GM18867 (cell line): ENCODE measurements around the gene USP40.

ENCODE experiments used
- ATAC-seq: cut with Tn5 transposase; IDR thresholded peaks from one replicate; pipeline ENCODE4 v1.9.1; 2021; ENCODE audit warnings: mild to moderate bottlenecking, moderate library complexity; ENCODE audit not compliant: unreplicated experiment

The USP40 gene

DNA sequence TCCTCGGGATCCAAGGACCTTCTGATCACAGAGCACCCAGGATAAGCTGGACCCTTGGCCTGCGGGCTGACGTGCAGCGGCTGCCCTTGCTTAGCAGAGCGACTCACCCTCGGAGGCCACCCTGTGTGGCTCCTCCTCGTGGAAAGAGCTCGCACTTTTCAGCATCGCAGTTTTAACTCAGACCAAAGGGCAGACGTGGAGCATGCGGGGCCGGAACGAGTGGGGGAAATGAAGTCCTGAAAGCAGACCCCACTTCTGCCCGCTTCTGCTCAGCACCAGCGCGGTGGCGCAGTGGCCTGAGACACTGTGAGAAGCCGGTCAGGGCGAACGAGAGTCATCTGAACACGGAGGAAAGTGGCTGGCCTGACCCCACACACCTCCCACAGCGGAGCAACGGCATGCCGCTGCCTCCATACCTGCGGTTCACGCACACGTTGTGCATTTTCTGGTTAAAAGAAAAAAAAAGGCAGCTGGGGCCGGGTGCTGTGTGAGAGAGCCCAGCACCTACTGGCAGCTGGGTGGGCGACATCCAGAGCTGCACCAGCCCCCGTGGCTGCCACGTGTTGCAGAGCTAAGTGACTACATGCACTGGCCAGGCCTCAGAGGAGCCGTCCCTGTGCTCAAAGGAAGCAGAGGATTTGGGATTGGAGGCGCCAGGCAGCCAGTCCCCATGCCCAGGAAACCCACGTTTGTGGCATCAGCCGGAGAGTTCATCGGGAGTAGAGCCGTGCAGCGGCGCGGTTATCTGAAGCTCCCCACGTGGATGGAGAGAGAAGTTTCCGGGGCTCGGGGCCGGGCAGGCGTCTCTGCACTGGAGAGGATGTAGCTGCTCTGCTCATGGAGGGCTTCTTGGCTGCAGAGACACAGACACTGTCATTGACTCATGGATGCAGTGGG, 89.7 kb downstream of the USP40 start:
- no peak for ATAC-seq

DNA sequence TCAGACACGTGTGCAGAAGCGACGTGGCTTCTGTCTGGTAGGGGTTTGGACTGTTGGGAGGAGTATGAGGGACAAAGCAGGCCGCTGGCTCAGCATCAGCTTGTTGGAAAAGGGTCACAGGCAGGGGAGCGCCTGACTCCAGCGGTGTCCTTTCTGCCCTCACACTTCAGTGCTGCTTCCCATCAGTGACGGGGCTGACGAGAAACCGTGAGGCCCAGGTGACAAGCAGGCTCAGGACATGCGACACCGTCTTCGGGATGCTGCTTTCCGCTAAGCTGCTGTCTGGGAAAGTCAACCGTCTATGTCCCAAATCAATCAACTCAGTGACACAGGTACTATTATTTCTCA, 90.5 kb downstream of the USP40 start:
- ATAC-seq: no peak

DNA sequence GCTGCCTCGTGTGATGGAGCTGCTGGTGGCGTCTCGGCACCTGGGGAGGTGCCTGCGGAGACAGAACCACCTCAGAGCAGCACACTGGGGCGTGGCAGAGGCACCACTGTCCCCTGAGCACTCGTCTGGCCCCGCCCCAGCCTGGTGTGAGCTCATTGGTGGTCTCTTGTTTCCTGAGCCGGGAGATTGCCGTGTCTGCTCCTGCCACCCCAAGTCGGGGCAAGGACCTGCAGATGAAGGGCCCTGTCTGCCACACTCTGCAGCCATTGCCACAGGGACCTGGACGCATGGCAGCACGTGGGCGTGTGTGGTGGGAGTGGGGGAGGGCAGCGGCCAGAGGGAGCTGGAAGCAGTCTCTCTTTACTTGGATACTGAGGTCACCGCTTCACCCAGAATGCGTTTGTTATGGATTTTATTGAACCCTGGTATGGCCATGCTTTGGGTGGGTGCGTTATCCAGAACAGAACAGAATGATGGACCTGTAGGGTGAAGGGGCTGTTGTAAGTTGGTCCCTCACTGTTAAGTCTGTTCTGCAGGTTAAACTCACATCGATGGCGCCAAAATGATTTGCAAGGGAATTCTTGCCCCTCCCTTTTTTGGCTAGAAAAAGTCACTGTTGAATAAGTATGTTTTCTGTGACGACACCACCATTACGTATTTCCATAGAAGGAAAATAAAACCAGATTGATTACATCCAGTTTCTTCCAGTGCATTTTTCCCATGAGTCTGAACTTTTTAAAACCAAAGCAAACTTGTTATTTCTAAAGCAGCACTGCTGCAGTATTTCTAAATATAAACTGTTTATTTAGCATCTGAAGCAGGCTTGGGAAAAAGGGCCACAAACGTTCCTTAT, 92.0 kb downstream of the USP40 start:
- no peak for ATAC-seq

DNA sequence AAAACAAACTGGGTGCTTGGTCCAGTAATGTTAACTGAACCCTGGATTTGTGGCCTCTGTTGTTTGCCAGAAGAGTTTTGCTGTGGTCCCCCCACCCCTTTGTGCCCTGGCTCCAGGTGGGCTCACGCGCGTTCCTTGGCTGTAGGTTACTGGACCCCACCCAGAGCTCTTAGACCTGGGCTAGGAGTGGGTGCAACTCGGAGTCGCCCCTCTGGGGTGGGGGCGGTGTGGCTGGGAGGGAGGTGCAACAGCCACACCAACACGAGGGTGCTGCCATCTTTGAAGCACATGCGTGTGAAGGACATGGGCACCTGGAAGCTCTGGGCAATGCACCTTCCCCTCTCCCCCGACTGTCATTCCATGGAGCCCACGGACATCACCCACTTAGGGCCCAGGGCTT, 92.7 kb downstream of the USP40 start:
- no peak for ATAC-seq

DNA sequence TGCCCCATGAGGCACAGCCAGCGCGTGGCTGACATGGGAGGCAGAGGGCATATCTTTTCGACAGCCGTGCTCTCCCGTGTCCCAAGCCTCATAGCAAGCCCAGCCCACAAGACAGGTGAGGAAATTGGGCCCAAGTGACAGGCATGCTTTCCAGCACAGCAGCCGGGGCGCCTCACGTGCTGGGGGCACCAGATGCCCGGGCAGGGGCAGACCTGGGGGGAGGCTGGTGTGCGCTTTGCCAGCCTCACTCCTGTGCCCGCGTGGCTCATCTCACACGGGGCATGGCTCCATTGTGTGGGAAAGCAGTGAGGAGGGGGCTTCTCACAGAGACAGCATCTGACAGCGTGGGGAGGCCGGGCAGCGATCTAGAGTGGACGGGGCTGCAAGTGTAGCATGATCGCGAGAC, 93.2 kb downstream of the USP40 start:
- no peak for ATAC-seq

DNA sequence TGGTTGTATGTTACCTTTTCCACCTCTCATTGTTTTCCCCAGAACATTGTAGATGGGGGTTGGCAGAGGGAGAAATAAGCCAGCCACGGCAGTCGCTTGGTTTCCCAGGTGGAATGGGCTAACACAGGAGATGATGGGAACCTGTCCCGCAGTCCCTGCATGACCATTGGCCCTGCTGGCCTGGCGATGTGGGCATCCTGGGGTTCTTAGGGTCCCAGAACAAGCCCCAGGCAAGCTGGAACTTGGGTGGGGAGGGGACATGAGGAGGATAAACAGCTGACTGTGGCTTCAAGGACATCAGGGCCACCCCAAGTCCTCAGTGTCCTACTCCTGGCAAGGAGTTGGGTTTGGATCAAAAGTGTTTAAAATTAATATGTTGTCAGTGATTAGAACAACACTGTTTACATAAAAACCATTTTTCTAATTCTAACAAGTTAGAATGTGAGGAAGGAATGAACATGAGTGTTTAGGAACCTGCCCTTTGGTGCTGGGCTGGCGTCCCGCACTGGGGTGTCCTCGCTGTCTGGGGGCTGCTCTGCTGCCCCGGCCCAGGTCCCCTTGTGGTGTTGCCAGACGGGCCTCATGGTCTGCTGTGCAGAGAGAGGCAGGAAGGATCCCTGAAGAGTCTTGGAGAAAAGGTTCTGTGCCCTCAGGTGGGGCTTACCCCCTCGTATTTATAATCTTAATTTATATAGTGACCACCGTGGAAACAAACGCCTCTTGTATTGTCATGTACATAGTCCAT, 95.1 kb downstream of the USP40 start:
- ATAC-seq: no peak

DNA sequence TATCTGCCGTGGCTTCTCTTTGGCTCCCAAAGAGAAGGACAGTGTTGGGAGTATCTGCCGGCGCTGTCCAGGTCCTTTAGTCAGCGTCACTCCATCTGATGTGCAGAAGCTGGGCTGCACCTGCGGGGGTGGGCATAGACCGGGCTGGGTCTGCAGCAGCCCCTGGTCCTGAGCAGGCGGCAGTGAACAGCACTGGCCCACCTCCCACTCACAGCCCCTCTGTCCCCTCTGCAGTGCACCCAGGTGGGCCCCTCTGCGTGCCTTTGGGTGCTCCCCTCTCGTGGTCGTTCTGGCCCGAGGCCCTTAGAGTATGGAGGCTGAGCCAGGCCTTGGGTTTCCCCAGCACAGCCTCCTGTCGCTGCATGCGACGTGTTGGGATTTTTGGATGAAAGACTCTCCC, 95.7 kb downstream of the USP40 start:
- ATAC-seq: no peak

DNA sequence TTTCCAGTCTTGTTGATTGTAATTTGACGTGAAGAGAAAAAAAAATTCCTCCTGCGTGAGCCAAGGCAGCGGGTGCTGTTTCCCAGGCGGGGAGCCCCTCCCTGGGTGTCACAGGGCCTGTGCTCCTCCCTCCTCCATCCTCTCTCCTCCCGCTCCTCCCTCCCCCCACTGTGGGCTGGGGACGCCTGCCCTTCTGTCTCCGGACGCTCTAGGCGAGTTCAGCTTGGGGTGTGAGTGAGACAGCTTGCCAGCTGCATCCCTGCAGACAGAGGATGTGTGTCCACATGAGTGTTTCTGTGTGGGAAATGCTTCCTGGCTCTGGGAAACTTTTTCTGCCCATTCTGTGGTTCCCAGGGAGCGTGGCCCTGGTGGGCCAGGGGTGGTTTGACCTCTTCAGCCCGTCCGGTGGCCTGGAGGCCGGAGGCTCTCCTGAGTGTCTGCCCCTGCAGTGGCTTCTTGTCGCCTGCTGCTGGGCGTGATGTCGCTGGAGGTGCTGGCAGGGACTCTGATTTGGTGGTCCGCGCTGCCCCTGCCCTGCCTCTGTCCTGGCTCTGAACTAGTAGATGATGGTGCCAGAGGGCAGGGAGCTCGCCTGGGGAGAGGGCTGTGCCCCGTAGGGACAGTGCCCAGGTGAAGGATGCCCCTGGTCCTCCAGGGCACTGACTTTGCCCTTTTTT, 96.4 kb downstream of the USP40 start:
- no peak for ATAC-seq

DNA sequence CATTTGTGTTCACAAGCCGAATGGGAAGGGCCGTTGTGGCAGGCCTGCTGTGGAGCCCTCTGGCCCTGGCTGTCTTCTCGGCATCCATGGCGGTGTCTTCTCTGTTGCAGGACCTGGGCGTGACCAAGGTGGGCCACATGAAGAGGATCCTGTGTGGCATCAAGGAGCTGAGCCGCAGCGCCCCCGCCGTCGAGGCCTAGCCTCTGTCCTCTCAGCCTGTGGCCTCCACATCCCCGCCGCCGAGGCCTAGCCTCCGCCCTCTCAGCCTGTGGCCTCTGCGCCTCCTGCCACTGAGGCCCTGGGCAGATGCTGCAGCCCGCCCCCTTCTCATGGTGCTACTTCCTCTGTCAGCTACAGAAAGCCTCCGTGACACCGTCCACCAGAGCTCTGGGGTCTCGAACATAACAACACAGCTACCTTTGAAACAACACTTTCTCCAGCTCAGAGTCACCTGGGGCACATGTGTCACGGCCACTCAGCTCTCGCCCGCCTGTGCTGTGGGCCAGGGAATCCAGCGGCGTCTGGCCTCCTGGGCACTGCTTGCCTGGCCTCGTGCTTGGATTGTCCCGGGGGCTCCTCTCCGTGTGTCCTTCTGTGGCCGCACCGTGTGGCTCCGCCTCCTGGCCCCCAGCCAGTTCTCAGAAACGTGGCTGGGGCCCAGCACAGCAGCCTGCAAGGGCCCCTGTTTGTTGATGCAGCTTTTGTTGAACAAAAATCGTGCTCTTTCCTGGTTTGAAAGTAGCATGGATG, 97.1 kb downstream of the USP40 start:
- ATAC-seq: no peak

DNA sequence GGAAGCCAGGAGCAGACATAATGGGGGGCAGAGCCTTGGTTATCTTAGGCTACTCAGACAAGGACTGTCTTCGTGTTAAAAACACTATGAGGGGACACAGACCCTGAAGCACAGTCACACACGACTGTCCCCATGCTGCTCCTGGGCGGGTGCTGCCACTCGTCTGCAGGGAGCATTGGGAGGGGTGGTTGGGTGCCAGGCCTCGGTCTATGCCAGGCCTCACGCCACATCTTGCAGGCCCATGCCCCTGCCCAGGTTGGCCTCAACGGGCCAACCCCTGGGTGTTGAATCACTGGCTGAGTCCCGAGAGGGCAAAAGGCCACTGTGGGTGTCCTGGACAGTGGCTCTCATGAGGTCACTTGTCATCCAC, 97.9 kb downstream of the USP40 start:
- no peak for ATAC-seq

DNA sequence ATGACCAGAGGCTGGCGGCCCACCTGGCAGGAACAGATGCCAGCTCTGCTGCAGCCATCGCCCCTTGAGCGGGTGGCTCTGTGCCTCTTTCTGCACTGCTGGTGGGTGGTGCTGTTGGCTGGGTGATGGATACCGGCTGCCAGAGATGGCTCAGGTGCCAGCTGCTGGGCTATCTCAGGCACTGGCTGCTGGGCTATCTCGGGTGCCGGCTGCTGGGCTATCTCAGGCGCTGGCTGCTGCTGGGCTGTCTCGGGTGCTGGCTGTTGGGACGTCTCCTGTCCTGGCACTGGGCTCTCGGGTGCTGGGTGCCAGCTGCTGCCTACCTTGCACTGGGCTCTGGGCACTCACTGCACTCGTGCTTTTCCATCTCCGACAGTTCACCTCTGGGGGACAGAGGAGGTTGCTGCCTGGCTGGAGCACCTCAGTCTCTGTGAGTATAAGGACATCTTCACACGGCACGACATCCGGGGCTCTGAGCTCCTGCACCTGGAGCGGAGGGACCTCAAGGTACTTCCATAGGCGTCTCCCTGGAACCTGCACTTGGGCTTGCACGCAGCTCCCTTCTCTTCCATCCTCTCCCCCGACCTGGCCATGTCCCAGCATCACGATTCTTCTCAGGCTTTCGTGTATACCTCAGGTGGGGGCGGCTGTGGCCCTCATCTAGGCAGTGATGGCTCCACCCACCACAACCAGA, 98.4 kb downstream of the USP40 start:
- ATAC-seq: no peak

DNA sequence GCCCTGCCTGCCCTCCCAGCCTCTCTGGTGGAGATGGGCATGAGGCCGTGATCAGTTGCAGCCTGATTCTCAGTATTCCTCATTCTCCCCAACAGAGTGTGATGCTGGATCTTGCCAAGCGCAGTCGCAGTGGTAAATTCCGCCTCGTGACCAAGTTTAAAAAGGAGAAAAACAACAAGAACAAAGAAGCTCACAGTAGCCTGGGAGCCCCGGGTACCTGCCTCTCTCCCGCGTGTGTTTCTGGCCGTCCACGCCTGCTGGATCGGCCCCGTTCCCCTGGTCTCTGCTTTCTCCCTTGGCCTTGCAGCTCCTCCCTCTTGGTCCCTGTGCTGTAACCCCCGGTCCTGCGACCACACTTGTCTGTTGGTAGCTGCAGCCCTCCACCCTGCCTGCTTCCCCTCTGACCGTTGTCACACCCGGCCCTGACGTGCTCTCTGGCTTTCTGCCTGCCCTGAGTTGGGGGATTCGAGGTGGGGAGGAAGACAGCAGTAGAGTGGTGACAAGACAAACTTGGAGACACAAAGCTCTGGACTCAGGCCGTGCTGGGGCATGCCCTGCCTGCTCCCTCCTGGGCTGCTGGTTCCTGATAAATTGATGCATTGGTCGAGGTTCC, 99.5 kb downstream of the USP40 start:
- ATAC-seq: no peak

DNA sequence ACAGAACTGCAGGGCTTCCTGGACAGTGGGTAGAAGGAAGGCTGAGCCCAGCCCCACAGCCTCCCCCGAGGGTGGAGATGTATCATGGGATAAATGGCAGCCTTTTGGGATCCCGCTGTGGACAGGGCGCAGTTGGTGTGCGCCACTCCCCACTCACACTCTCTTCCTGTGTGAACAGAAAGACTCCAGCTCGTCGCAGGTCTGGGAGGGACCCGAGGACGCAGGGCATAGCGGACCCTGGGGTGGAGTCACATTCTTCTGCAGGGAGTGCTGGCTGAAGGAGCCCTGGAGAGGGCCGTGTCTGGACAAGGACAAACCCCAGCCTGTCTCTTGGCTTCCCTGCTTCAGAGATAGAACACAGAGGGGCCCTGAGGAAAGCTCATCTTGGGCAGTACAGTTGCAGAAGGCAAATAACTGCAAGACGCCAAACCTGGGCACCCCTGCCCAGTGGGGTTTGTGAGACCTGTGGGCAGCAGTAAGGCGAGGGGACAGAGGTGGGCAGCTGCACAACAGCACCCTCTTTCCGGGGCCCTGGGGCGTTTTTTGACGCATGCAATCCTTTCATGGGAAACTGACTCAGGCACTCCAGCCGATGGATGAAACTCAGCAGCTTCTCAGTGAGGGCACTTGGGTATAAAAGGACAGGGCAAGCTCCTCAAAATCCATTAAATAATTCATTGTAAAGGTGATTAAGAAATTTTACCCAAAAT, 101.9 kb downstream of the USP40 start:
- ATAC-seq: no peak

DNA sequence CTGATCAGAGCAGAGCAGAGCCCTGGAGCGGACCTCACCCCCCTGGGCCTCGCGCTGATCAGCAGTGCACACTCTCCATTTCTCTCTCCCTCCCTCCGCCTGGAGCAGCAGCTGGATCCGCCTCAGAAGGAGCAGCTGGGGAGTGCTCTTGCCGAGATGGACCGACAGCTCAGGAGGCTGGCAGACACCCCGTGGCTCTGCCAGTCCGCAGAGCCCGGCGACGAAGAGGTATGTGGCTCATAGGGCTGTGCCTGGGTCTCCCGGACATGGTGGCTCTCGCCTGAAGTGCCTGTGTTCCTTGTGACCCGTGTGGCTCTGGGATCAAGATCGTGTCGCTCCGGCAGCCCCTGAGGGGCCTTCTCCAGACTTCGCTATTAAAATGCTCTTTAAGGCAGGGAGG, 102.5 kb downstream of the USP40 start:
- ATAC-seq: no peak

DNA sequence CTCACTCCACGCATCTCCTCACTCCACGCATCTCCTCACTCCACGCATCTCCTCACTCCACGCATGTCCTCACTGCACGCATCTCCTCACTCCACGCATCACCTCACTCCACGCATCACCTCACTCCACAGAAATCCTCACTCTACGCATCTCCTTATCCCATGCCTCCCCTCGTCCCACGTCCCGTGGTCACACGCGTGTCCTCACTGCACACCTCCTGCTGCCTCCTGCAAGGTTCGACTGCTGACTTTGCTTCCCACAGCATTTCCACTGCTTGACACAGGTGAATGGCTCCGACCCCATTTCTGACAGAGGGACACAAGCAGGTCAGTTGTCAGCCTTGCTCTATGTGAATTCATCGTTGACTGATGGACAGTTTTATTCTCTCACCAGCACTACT, 103.0 kb downstream of the USP40 start:
- no peak for ATAC-seq

DNA sequence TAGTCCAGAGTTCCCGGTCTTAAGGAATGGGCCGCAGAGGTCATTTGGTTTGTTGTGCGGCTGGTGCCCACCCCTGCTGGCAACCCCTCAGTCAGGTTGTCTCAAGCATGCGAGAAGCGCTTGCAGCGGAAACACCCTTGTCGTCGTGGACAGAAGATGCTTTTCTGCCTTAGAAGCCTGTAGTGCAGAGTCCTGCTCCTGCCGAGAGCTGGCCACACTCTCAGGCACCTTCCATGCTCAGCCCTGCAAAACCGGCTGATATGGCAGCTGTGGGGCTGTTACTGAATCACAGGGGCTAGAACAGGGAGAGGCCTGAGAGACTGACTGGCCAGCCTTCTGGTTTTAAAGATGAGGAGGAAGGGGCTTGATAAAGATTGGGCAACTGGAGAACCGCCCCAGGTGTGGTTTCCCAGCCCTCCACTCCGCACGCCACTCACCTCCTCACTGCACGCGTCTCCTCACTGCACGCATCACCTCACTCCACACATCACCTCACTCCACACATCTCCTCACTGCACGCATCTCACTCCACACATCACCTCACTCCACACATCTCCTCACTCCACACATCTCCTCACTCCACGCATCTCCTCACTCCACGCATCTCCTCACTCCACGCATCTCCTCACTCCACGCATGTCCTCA, 103.6 kb downstream of the USP40 start:
- ATAC-seq: no peak

DNA sequence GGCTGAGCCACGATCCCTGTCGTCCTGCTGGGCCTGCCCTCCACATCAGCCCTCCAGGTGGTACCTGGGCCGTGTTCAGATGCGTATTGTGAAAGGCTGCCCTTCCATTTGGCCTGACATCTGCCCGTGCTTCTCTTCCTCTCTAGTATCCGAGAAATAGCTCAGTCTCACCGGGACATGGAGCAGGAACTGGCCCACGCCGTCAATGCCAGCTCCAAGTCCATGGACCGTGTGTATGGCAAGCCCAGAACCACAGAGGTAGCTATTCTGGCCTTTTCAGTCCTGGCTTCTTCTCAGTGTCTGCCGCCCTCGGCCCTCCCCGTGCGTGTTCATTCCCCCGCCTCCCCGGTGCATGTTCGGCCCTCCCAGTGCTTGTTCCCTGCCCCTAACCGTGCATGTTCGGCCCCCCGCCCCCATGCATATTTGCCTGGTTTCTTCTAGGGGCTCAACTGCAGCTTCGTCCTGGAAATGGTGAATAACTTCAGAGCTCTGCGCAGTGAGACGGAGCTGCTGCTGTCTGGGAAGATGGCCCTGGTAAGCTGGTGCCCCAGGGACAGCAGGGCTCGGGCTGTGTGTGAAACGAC, 104.3 kb downstream of the USP40 start:
- no peak for ATAC-seq

DNA sequence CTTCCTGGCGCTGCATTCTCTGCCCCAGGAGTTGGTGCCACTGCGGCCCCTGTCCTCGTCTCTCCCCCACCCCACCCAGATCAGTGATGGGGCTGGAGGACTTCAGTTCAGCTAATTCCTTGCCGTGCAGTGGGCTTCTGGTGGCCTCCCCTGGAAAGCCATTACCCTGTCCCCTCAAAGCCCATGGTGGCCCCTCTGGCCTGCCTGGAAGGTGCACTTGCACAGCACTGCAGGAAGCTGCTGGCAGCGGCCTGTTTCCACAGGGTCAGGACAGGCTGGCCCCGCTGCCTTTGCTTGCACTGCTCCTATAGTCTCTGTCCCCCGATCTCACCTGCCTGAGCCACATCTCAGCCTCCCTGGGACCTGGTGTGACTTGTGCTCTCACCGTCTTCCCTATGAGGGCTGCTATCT, 105.1 kb downstream of the USP40 start:
- no peak for ATAC-seq
